Right forelimb (tissue), 1 donor: ENCODE measurements around the gene FBXW4.
"Not testable (repeated sequence)": the region's sequence is repeated elsewhere in the genome, so short reads cannot be mapped to it uniquely, and the experiment has no call there.

Experiments
- DNase-seq: peaks from one replicate; pipeline ENCODE4 v3.0.0-alpha.2; 2018

Gene FBXW4

DNA sequence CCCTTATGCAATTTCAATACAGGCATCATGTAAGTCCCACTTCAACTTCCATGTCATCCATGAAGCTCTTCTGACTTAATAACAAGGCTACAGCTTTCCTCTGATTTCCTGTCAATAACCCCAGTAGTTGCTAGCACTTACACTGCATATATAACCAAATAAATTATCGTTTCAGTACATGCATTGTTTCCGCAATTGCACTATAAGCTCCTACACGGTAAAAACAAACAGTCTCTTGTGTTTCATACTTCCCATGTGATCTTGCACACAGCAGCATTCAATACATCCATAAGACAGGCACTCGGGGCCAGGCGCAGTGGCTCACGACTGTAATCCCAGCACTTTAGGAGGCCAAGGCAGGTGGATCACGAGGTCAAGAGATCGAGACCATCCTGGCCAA, 41.4 kb downstream of the FBXW4 start:
- DNase-seq = no peak

DNA sequence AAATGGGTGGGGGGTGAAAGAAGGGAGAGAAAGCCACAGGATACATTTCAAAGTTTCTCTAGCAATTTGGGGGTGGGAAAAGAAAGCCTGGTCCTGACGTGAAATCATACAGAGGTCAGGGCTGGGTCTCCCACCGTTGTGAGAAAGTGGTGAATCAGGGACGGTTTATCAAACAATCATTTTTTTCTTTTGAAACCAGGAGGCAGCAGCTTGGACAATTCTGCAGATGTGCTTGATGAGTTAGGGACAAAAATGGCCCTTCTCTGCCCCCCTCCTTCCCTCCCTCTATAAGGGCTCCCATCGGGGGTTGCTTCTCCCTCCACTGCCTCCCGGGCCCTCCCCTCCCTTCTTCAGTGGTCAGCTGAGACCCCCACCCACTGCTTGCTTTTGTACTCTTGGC, 43.6 kb downstream of the FBXW4 start:
- no peak for DNase-seq

DNA sequence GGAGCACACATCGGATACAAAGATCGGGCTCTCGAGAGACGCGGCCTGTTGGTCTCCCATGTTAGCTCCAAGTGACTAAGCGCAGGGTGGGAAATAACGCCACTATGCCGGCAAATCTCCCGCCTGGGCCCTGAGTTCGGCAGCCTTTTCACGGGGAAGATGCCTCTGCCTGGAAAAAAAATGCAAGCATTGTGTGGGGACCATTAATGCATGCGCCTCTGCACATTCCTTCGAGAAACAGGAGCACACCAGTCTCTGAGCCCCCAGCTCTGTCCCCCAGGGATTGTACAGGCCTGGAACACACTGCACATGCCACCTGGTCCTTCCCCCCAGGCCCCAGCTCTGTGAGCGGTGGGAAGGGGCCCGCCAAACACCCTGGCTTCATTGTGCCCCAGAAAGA, 44.1 kb downstream of the FBXW4 start:
- no peak for DNase-seq

DNA sequence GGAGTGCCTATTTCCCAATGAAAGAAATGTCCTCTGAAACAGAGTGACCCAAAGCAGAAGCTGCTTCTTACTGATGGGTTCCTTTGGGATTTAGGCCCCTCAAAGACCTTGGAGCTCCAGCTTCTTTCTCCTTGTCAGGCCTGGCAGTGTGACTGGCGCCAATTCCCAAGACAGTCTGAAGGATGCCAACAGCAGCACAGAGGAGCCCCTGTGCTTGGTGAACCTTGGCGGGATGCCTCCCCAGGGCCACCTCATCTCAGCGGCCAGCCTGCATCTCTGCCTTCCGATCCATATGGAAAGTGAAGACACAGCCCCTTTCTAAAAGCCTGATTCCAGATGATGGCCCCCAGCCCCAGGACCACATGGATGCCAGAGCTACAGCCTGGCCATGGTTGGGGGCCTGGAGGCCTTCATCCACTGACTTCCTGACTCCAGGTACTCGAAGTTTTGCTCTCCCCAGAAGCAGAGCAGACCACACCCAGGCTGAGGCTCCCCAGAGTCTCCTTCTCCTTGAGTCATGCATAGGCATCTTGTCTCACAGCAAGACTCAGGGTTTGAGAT, 45.4 kb downstream of the FBXW4 start:
- DNase-seq = no peak

DNA sequence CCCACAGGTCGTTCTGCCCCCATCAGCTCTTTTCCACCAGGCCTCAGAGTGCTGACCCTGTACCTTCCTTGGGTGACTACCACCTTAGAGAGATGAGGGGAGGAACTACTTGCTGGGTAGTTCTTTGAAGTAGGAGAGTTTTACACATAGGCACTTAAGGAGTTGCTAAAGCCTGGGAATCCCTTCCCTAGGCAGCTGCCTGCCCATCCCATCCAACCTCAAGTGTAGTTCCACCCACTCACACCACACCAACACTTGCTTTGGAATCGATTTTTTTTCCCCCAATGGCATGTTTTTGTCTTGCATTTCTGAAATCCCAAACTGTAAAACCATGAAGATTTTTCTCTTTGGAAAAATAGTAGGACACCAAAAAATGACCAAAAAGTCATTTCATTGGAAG, 47.7 kb downstream of the FBXW4 start:
- DNase-seq = no peak

DNA sequence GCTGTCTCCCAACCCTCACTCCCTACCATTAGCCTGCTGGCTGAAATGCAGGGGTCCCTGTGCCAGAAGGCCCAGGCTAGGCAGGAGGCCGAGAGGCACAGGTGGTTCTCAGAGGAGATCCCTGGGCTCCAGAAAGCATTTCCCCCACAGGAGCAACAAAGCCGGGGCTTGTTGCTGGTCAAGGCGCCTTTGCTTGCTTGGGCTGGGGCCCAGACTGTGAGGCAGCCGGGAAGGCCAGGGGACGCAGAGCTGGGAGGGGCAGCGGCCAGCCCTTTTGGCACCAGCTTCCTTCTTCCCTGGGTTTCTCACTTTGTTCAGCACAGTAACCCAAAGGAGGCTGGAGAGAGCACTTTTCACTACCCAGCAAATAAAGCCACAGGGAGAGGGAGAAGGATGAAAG, 48.6 kb downstream of the FBXW4 start:
- DNase-seq = peak; percentile 51

DNA sequence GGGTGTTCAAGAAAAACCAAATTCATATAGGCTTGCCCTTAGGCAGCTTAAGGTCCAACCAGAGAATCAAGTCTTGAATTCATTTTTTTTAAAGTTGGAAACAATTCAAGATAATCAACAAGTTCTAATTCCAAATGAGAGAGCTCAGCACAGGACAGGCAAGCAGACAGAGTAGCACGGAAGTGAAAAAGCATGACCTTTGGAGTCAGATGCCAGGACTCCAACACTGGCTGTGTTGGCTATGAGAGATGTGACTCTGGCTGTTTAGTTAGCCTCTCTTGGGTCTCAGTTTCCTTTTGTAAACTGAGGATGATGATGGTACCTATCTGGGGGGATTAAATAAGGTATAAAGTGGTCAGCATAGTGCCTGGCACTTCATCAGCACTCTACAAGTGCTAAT, 49.3 kb downstream of the FBXW4 start:
- DNase-seq = no peak

DNA sequence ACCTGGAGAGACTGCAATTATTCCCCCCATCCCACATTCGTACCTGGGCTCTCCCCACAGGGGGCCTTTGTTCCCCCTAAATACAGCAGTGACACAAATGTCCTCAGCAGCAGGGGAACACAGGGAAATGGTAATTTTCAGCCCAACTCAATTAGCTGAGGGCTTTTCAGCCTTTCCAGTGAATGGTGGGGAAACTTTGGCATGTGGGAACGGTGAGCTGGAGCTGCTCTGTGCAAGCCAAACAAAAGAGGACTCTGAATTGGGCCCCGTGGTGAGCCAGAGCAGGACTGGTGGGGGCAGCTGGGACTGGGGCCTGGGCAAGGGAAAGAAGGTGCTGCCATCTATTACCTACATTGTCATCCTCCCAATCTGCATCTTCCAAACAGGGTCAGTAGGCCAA, 51.0 kb downstream of the FBXW4 start:
- no peak for DNase-seq

DNA sequence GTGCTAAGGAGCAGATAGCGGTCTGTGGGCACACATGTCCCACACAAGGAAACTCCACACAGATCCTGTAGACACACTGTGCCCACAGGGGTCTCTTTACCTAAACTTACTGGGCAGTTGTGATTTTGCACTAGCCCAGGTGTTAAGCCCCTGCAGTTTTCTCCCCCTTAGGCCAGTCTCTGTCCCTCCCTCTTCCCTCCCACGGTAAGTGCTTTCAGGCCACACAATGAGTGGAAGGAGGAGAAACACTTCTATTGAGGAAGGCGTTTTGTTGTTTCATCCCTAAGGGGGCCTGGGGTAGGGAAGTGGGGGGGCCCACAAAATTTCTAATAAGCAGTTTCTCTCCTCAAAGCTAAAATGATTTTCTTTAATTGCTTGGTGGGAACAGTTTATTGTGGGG, 51.4 kb downstream of the FBXW4 start:
- DNase-seq = no peak

DNA sequence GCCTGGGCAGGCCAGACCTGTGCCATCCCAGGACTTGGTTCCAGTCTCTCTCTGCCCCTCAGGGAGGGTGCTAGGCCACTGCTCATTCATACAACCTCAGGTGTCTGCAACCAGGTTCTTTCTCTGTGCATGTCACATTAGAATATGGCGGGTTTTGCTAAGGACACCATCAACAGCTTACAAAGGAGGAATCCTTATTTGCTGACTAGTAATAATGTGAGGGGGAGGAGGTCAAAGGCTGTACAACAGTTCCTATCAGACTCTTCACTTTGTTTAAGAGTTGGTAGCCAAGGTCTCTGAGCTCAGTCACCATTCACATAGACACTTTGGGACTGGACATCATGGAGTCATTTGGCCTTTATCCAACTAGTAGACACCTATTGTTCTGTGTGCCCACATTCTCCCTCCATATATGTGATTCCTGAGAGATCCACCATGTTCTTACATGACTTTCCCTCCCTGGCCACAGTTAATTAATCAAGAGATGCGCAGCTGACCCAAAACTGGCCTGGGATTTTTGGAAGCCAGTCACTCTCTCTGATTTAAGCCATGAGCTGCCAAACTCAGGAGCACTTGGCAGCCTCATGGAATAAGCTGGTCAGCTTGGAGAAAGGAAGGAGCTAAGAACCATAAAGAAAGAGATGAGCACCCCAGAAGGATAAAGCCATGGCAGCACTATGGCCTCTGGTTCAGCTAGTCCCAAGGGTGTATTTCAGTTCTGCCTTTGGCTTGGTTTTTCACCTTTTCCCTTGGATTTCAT, 55.6 kb downstream of the FBXW4 start:
- no peak for DNase-seq

DNA sequence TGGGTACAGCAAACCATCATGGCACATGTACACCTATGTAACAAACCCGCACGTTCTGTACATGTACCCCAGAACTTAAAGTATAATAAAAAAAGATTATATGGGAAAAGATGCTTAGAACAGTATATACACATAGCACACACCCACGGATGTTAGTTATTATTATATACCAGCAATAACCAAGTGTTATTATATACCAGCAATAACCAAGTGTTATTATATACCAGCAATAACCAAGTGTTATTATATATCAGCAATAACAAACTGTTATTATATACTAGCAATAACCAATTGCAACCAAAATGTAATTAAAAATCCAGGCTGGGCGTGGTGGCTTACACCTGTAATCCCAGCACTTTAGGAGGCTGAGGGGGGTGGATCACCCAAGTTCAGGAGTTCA, 61.5 kb downstream of the FBXW4 start:
- DNase-seq = not testable (repeated sequence)

DNA sequence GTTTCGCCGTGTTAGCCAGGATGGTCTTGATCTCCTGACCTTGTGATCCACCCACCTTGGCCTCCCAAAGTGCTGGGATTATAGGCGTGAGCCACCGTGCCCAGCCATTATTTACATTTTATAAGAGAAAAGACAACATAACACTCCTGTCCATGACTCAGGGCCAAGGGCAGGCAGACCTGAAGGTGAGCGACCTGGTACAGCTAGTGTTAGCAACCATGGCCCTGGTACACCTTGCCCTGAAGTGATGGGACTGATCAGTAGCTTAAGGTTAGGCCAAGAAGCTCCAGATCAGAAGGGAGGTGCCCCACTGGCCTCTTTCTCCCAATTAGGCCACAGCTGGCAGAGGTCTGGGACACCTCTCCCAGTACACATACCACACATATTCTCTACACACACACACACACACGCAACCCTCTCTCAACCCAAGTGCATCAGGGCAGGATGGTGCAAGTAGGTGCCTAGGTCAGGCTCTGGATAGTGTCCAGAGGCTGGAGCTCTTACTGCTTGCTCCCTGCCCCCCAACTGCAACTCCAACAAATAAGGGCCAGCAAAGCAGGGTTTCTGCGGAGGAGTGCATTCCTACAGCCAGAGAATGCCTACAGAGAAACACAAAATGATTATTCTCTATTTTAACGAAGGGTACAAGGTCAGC, 63.0 kb downstream of the FBXW4 start:
- no peak for DNase-seq

DNA sequence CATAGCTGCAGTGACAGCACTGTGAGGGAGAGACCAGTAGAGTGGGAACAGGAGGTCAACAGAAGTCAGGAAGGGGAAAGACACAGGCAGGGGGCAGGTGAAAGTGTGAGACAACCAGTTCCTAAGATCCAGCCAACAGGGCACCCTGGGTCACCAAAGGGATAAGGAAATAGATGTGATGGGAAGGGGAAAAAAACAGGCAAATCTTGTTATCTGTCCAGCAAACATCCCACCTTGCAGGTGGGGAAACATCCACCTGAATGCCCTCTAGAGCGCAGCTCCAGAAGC, 64.4 kb downstream of the FBXW4 start:
- no peak for DNase-seq

DNA sequence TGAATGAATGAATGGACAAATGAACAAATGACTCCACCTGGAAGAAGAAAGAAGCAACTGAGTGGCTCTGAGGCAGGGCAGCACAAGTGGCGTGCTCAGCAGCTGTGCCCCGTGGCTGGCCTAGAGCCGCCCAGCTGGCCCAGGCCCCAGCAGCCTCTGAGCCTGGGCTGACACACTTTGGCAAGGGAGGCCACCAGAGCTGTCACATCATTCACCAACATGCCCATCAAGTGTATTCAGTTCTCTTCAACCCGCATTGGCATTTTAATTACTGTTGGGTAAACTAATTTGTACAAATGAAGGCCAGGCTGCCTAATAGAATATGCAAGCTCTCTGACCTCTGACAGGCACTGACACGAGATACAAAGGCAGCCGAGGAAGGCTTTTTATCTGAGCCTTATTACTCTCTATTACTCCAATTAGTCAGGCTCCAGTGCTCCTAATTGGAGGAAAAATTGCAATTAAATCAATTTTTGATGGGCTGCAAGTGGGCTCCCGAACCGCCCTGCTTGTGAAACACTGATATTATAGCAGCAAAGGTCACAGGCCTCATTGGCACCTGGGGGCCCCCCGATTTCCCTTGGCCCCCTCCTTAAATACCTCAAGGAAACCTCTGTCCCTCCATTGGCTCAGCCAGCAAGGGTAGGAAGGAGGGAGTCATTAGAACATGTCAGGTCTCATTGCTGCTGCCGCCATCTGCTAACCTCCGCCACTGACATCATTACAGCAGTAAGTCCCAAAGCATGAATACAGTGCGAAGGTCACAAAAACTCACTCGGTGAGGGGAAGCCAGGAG, 64.9 kb downstream of the FBXW4 start:
- no peak for DNase-seq

DNA sequence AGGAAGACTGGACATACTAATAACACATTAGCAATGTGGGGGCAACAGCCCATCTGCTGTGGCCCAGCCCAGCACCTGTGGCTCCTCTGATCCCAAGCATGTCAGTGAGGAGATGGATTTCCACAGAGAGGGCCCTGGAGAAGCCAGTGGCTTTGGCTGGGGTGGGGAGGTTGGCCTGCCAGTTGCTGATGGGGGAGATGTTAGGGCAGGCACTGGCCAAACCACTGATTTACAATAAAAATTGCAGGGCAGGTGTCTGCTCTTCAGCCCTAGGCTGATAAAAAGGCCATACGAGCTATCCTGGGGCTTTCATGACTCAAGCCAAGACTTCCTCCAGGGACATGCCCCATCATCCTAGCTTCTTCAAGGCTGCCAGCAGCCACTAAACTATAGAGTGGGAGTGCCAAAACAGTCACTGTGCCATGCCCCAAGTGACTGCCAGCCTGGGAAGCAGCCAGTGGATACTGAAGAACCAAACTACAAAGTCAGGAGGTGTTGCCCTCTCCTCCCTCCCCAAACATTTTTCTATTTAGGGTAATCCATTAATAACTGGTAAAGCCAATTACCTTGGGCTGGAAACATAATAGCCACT, 69.1 kb downstream of the FBXW4 start:
- no peak for DNase-seq

DNA sequence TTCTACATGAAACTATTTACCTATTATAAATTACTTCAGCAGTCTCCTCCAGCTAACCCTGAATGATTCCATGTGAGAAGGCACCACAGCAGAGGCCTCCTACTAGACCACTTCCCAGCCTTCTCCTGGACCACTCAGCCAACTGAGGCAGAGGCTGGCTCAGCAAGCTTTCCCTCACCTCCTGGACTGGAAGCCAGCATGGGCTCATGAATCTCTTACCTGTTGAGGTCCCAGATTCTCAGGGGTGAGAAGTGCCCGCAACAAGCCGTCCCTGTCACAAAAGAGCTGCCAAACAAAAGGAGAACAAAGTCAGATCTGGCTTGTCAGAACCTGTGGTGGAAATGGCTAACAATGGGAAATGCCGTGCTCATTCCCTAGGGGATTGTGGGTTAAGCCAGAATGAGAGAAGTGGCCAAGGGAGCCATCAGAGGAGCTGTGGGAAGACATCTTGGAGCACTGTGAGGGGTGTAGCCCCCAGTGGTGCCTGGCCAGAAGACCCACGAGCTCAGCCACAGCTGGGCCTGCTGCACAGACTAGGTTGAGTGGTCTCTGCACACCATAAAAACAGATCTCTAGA, 70.4 kb downstream of the FBXW4 start:
- no peak for DNase-seq

DNA sequence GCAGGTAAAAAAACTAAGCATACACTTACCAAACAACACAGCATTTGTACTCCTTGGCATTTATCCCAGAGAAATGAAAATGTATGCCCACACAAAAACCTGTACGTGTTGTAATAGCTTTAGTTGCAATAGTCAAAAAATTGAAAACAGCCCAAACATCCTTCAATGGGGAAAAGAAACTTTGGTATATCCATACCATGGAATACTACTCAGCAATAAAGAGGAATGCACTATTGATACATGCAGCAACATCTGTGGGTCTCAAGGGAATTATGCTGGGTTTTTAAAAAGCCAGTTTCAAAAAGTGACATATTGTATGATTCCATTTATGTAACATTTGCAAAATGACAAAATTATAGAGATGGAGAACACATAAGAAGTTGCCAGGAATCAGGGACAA, 71.4 kb downstream of the FBXW4 start:
- no peak for DNase-seq

DNA sequence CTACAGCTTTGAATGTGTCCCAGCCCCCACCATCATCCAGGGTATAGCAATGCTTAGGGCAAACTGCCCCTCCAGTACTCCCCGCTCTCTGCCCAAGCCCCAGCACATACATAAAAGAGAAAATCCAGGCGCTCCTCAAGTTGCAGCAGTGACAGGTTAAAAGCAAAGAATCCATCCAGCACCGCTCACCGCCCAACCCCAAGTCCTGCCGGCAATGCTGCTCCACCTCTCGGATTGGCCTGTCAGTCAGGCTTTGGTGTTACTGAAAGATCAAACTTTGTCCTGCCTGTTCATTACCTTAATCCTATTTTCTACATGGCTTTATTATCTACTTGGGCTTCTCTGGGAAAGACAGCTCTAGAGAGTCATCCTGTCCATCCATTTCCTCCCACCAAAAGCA, 75.0 kb downstream of the FBXW4 start:
- DNase-seq = no peak

DNA sequence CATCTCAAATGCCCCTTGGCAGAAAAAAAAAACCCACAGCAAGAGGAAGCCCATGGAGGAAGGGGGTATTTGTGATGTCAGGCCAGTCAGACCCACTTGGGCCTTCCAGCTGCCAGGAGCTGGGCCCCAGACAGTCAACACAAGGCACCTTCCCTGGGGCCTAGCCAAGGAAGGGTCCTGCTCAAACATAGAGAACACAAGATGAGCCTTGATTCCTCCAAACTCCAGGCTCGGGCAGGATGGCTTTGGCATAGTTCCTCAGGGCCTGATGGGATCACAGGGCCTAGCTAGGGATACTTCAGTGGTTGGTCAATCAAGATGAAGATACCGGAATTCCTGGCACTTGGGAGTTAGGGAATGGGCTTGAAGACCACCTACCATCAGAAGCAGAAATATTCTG, 76.1 kb downstream of the FBXW4 start:
- no peak for DNase-seq

DNA sequence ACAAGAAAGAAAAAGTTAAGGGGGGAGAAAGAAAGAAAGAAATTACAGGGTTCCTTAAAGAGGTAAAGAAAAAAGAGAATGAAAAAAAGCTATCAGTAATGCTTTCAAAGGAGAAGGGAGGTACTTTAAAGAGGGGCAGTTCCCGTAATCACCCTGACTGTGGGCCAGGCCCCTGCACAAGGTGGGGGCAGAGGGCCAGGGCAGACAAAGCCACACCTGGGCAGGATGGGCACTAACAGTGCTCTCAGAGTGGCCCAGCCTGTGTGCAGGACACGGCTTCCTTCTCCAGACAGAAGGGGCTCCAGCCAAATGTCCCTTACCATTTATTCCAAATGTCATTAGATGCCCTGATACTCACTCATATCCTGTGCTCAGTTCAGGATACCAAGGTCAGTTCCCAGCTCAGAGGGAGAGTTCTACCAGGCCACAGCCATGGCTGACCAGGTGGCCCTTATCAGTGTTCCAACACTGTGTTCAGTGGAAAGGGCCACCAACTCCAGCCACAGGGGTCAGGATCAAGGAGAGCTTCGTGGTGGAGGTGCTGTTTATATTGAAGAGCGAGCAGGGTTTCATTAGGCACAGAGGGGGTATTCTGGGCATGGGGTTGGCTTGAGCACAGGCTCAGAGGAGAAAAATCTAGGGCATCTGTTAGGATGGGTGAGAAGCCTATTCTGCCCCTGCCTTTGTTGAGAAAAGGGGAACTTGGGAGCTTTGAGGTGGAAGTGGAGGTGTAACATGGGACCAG, 77.0 kb downstream of the FBXW4 start:
- no peak for DNase-seq

DNA sequence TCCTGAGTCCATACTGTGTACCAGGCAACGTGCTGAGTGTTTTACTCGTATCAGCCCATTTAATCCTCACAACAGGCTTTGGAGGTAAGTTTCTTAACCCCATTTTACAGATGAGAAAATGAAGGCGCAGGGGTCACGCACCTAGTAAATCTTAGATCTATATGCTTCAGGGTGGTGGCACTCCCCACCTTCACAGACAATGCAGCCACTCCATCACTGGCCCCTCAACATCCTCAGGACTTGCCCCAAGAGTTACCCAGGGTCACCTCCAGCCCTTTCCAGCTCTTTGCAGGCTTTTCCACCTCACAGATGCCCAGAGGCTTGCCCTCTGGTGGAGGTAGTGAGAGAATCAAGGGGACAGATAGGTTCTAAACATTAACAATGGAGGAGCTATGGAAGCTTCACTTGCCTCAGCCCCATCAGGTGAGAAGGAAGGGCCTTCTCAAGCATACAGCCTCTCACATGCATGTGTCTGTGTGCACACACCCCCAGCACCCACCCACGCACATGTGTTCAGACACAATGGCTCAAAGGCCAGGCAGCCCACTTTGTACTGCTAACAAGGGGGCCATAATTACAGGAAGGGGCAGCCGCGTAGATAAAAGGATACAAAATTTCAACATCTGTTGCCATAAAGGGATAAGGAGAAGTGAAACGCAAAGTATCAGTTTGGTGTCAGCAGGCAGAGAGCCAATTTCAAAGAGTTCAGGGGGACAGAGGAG, 77.7 kb downstream of the FBXW4 start:
- DNase-seq = no peak
